GM18520 (cell line): ENCODE data around the gene RHOB.

ENCODE experiments used
- ATAC-seq: cut with Tn5 transposase; IDR thresholded peaks from one replicate; pipeline ENCODE4 v1.9.1; 2021; ENCODE audit not compliant: unreplicated experiment

Gene RHOB

GRCh38 chr2:20472569-20472968 lies 25.7 kb downstream of the RHOB start:
- no peak for ATAC-seq

DNA sequence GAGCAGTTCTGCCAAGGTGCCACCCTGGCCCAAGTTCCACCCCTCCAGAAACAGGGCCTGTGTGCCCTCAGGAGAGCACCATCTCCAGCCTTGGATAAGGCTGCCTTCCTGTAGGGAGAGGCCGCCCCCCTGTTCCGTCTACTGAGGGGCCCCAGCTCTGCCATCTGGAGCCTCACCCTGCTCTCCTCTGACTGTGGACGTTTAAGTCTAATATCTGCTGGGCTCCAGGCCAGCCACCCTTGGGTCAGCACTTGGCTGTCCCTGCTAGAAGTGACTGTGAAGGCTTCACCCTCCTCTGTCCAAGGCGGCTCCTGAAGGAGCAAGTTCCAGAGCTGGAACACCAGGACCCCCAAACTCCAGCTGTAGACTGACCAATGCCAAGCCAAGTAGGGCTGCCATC lies 26.3 kb downstream of the RHOB start:
- ATAC-seq = no peak

- no peak for ATAC-seq
Observed at GRCh38 chr2:20474757-20475566, 28.1 kb downstream of the RHOB start.

GRCh38 chr2:20475567-20475952 lies 28.7 kb downstream of the RHOB start:
- no peak for ATAC-seq

- ATAC-seq = no peak
Observed at GRCh38 chr2:20476481-20476880, 29.6 kb downstream of the RHOB start.

DNA sequence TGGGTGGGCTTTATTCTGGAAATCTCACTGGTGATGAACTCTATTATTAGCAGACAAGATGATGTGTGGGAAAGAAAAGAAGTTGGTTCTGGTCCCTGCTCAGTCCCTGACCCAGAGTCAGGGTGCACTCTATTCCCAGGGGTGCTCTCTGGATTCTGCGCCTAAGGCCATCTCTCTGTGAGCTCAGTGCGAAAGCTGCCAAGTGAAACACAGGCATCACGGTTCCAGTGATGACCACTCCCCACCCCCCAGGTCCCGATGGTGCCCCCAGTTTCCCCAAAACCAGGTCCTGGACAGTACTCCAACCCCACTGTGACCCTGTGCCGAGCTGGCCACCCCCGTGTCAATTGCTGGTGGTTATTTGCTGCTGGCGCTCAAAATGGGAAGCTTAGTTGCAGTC lies 30.1 kb downstream of the RHOB start:
- no peak for ATAC-seq

- ATAC-seq = no peak
Observed at GRCh38 chr2:20478961-20479360, 32.1 kb downstream of the RHOB start.

DNA sequence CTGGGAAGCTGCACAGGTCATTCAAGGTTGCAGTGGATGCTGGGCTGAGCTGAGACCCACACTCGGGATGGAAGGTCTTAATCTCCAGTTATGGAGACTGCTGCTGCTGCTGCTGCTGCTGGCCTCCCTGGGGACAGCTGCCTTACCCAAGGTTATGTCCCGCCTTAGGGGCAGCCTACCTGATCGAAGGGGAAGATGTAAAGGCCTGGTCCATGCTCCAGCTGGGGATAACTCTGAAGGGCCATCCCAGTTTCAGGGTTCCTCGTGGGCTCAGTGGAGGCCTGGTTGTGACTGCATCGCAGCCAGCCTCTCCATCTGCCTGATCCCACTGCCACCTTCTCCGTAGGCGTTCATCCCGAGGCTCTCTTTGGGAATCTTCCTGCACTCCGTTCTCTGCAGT lies 33.0 kb downstream of the RHOB start:
- ATAC-seq = no peak

GRCh38 chr2:20480913-20481312 lies 34.0 kb downstream of the RHOB start:
- ATAC-seq = no peak

DNA sequence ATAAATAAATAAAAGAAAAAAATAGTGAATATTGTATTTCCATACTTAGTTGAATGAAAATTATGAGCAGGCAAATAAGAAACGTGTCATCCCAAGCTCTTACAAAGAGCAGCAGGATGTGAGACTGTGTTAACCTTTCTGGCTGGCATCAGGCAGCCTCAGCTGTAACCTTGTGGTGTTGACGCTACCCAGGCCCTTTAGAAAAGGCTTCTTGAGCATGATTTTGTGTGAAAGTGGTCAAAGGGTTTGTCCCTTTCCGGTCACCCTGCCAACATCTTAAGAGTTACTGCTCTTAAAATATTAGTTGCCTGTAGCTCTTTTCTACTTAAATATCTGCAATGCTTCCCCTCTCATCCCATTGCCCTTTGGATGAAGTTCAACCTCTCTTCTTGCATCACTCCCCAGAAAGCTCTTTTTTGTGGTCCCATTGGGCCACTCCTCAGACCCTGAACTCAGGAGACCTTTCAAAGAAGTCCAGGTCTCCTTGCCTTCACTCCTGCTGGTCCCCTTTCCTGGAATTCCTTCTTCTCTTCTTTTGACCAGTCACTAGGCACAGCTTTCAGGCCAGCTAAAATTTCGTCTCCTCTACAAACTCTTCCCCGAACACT lies 35.0 kb downstream of the RHOB start:
- ATAC-seq = no peak

GRCh38 chr2:20482725-20483124 lies 35.9 kb downstream of the RHOB start:
- no peak for ATAC-seq

- ATAC-seq = no peak
Observed at GRCh38 chr2:20483194-20483895, 36.5 kb downstream of the RHOB start.

DNA sequence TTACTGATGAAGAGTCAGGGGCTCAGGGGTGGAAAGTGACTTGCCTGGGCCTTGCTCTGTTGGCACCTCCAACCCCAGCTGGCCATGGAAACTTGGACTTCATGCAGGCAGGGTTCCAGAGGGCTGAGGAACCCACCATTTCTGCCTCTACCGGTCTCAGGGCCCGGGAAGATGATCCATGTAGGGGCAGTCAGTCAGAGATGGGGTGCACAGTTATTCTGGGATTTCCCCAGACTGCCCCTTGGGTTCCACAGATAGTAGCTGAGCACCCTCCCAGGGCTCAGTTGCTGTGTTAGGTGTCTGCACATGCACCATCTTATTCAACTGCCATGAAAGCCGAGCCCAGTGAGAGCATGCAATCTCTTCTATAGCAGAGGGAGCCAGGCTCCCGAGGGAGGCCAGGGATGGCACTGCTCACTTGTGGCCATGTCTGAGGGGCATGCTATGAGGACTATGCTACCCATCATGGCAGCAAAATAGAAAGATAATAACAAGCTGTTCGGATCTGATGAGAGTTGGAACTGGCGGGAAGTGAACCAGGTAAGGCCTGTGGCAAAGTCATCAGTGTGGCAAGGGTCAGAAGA lies 37.3 kb downstream of the RHOB start:
- ATAC-seq = no peak

- no peak for ATAC-seq
Observed at GRCh38 chr2:20484810-20485611, 38.1 kb downstream of the RHOB start.

GRCh38 chr2:20485612-20486388 lies 38.9 kb downstream of the RHOB start:
- no peak for ATAC-seq

DNA sequence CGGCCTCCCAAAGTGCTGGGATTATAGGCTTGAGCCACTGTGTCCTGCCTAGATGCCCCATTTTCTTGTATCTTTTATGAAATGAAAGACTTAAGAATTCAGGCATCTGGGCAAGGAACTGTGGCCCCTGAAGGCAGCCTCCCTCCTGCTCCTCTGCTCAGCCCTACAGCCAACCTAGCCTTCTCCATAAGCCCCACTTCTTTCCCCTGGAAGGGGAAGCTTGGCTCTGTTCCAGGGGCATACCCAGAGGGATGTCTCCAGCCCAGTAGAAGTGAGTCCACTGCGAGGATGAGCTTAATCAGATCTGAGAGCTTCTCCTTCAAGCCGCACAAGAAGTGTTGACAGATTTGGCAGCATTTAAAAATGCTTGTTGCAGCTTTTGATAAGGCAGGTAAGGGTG lies 39.7 kb downstream of the RHOB start:
- no peak for ATAC-seq

DNA sequence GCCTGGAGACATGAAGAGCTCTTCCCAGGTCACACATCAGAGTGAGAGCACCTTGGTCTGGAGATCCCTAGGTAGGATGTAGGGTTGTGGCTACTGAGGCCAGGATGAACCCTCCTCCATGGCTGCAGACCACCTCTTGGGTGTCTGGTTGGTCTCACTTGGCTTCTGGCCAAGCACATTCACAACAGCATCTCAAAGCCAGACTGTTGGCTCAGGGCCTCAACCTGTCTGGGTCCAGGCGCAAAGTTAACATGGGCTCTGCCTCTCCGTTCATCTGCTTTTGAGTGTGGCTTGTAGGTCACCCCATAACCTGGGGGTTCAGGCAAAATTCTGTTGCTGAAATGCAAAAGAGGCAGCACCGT lies 40.1 kb downstream of the RHOB start:
- ATAC-seq = no peak

DNA sequence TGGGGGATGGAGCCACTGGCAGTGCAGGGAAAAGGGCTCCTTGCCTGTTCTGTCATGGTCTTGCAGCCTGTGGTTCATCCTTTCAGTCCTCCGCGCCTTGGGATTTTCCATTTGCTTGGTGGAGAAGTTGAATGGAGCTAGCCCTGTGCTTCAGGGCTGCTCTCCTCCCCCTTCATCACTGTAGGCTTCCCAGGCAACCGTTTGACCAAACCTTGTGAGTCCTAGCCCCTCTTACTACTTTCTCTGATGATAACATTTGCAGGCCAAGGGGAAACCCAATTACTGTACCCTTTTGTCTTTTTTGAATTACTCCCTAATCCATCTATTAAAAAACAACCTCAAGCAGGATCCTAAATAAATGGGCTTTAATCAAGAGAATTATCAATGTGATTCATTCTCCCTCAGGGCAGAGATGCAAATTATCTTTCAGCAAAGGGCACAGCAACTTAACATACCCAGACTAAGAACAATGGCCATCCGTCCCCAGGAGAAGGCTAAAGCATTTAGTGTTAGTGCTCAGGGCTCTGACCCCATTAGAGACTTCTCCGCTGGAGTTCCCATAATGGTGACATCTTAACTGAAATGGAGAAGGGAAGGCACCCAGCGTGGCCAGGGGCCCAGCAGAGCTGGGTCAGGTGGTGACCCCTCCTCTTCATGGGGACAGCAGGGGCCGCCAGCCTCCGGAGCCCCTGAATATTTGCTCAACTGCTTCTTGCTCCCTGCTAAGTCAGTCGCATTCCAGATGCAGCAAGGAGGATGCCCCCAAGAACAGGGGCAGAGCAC lies 40.7 kb downstream of the RHOB start:
- no peak for ATAC-seq

DNA sequence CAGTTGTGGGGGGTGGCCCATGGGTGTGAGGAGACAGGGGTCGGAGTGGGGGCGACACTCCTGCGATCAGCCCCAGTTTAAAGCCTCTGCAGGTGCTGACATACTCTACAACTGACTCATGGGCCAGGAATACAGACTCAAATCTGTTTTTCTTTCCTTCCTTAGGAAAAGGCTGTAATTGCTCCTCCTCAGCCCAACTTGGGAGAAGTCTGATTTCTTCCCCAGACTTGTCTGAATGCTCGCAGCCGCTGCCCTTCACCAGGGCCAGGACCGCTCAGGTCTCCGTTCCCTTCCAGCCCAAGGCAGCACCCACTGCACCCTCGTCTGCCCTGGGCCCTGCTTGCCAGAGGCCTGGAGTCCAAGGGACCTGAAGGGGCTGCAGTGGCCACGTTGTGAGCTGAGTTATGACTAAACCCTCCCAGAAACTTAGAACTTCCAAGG lies 41.3 kb downstream of the RHOB start:
- no peak for ATAC-seq
